Osteoblast (primary cell): Measurements from ENCODE around the gene TRAPPC6A. TPM values are rescaled to one million over a fixed set of nuclear protein-coding genes. Genes with fewer than 3 reads are reported as not detected.

Experiments used
- DNase-seq: peaks from one replicate; pipeline ENCODE4 v3.0.0; 2011; ENCODE audit warnings: low spot score, mixed read lengths; ENCODE audit not compliant: insufficient read length; ENCODE audit errors: missing footprints
- H2AFZ ChIP-seq: 2 replicates; pipeline ENCODE4 v1.6.0; 2011; ENCODE audit warnings: mild to moderate bottlenecking, low read length
- H3K27ac ChIP-seq: 2 replicates; pipeline ENCODE4 v1.5.1; 2011; ENCODE audit warnings: mild to moderate bottlenecking, low read depth, low read length, moderate library complexity
- H3K27me3 ChIP-seq: 2 replicates; pipeline ENCODE4 v1.6.0; 2012; ENCODE audit warnings: mild to moderate bottlenecking, control low read depth, inconsistent platforms, low read length, moderate library complexity; ENCODE audit not compliant: insufficient read depth
- H3K36me3 ChIP-seq: 2 replicates; pipeline ENCODE4 v1.5.1; 2011; ENCODE audit warnings: mild to moderate bottlenecking, low read length, control low read depth, moderate library complexity; ENCODE audit not compliant: insufficient read depth
- H3K4me1 ChIP-seq: 2 replicates; pipeline ENCODE4 v1.5.1; 2011; ENCODE audit warnings: mild to moderate bottlenecking, low read length, control low read depth, moderate library complexity; ENCODE audit not compliant: insufficient read depth
- H3K4me2 ChIP-seq: 2 replicates; pipeline ENCODE4 v1.6.0; 2011; ENCODE audit warnings: mild to moderate bottlenecking, low read length; ENCODE audit not compliant: insufficient read depth
- H3K4me3 ChIP-seq: fragments of 200-600 bp; sonication (generic); 3 replicates; pipeline ENCODE4 v1.5.1; 2012; ENCODE audit warnings: mild to moderate bottlenecking, low read length, inconsistent platforms; ENCODE audit not compliant: insufficient read depth
- H3K79me2 ChIP-seq: 2 replicates; pipeline ENCODE4 v1.6.0; 2012; ENCODE audit warnings: mild to moderate bottlenecking, low read length, control low read depth, inconsistent platforms; ENCODE audit not compliant: insufficient read depth
- H3K9me3 ChIP-seq: 2 replicates; pipeline ENCODE4 v1.5.1; 2011; ENCODE audit warnings: low read depth, low read length, control low read depth
- H4K20me1 ChIP-seq: 2 replicates; pipeline ENCODE4 v1.6.0; 2012; ENCODE audit warnings: mild to moderate bottlenecking, low read length, control low read depth; ENCODE audit not compliant: insufficient read depth
- CTCF ChIP-seq: IDR thresholded peaks from 2 replicates; pipeline ENCODE4 v1.5.1; 2011; ENCODE audit warnings: mild to moderate bottlenecking, low read depth, low read length, moderate library complexity; ENCODE audit errors: extremely low read depth
- total RNA-seq: library from RNA; depleted of rRNA; stranded (reverse); fragments of >200 nt; gene quantifications from 2 replicates; pipeline ENCODE4 v1.2.3, GENCODE V29; 2012

Gene TRAPPC6A
- total RNA-seq, 1 donor: 13.8 TPM

GRCh38 chr19:45146741-45147205 is 31.3 kb downstream of the TRAPPC6A start:
- peak; percentile 83 for DNase-seq
- H3K4me1 ChIP-seq: no peaks in the 10 kb centered on the region
- H3K4me3 ChIP-seq: no peak overlapping the region
- H3K4me2 ChIP-seq: no peak overlapping the region
- H4K20me1 ChIP-seq: peaks cover 19% of the 10 kb centered on the region
- no peaks in the 10 kb centered on the region for H3K79me2 ChIP-seq
- H2AFZ ChIP-seq: no peak overlapping the region
- peaks cover 20% of the 10 kb centered on the region for H3K36me3 ChIP-seq
- no peak for TF ChIP-seq CTCF
- H3K27me3 ChIP-seq: peaks cover 7% of the 10 kb centered on the region
- H3K9me3 ChIP-seq: no peaks in the 10 kb centered on the region
- no peak overlapping the region for H3K27ac ChIP-seq

- H4K20me1 ChIP-seq: peaks cover 16% of the 10 kb centered on the region
- DNase-seq: peak; percentile 88
- TF ChIP-seq CTCF: no peak
- peaks cover 2% of the 10 kb centered on the region for H3K27me3 ChIP-seq
- H3K27ac ChIP-seq: no peak overlapping the region
- no peaks in the 10 kb centered on the region for H3K79me2 ChIP-seq
- H2AFZ ChIP-seq: no peak overlapping the region
- H3K4me2 ChIP-seq: no peak overlapping the region
- H3K36me3 ChIP-seq: peaks cover 20% of the 10 kb centered on the region
- H3K4me3 ChIP-seq: no peak overlapping the region
- no peaks in the 10 kb centered on the region for H3K4me1 ChIP-seq
- no peaks in the 10 kb centered on the region for H3K9me3 ChIP-seq
Observed at GRCh38 chr19:45146251-45146650, 31.8 kb downstream of the TRAPPC6A start.

- no peak overlapping the region for H3K4me2 ChIP-seq
- no peak for TF ChIP-seq CTCF
- peaks cover 9% of the 10 kb centered on the region for H4K20me1 ChIP-seq
- H3K4me3 ChIP-seq: no peak overlapping the region
- peaks cover 20% of the 10 kb centered on the region for H3K36me3 ChIP-seq
- no peaks in the 10 kb centered on the region for H3K27me3 ChIP-seq
- no peak overlapping the region for H2AFZ ChIP-seq
- DNase-seq: peak; percentile 73
- H3K9me3 ChIP-seq: no peaks in the 10 kb centered on the region
- no peak overlapping the region for H3K27ac ChIP-seq
- no peaks in the 10 kb centered on the region for H3K4me1 ChIP-seq
- no peaks in the 10 kb centered on the region for H3K79me2 ChIP-seq
Observed at GRCh38 chr19:45145270-45146189, 32.5 kb downstream of the TRAPPC6A start.

- no peak overlapping the region for H3K27ac ChIP-seq
- H3K27me3 ChIP-seq: no peaks in the 10 kb centered on the region
- peak; percentile 59 for DNase-seq
- no peak overlapping the region for H3K4me3 ChIP-seq
- no peak overlapping the region for H2AFZ ChIP-seq
- H3K79me2 ChIP-seq: peaks cover 5% of the 10 kb centered on the region
- no peak overlapping the region for H3K4me2 ChIP-seq
- H3K4me1 ChIP-seq: no peaks in the 10 kb centered on the region
- H3K9me3 ChIP-seq: no peaks in the 10 kb centered on the region
- peaks cover 5% of the 10 kb centered on the region for H4K20me1 ChIP-seq
- peaks cover 20% of the 10 kb centered on the region for H3K36me3 ChIP-seq
- TF ChIP-seq CTCF: no peak
Observed at GRCh38 chr19:45144431-45145269, 33.4 kb downstream of the TRAPPC6A start.
